GM04504 (cell line): ENCODE results near the gene ARSA.
"Not testable (repeated sequence)": the region's sequence is repeated elsewhere in the genome, so short reads cannot be mapped to it uniquely, and the experiment has no call there.

Source experiments
- DNase-seq: peaks from one replicate; pipeline ENCODE4 v3.0.0-alpha.2; 2012; ENCODE audit warnings: low read depth

Gene ARSA

GRCh38 chr22:50654664-50655063, 26.7 kb upstream of the ARSA start:
- DNase-seq, result not testable (repeated sequence)

- DNase-seq, result no peak
Observed at GRCh38 chr22:50653256-50653655, 25.3 kb upstream of the ARSA start.

- DNase-seq, result not testable (repeated sequence)
Observed at GRCh38 chr22:50643821-50644101, 15.8 kb upstream of the ARSA start.

- DNase-seq, result not testable (repeated sequence)
Observed at GRCh38 chr22:50643021-50643820, 15.3 kb upstream of the ARSA start.

- DNase-seq, result peak; percentile 3
Observed at GRCh38 chr22:50641696-50642607, 14.0 kb upstream of the ARSA start.

GRCh38 chr22:50640857-50641647, 13.1 kb upstream of the ARSA start:
- no peak for DNase-seq

GRCh38 chr22:50640296-50640695, 12.3 kb upstream of the ARSA start:
- not testable (repeated sequence) for DNase-seq

- DNase-seq, result no peak
Observed at GRCh38 chr22:50635591-50635990, 7.6 kb upstream of the ARSA start.

- no peak for DNase-seq
Observed at GRCh38 chr22:50633771-50634170, 5.8 kb upstream of the ARSA start.

GRCh38 chr22:50633086-50633485, 5.1 kb upstream of the ARSA start:
- DNase-seq, result no peak

- DNase-seq, result no peak
Observed at GRCh38 chr22:50630376-50630775, 2.4 kb upstream of the ARSA start.

GRCh38 chr22:50628543-50629134, 687 bp upstream of the ARSA start:
- DNase-seq, result no peak

GRCh38 chr22:50626850-50627641, 906 bp downstream of the ARSA start:
- DNase-seq, result no peak

GRCh38 chr22:50626314-50626849, 1.6 kb downstream of the ARSA start:
- DNase-seq, result no peak

GRCh38 chr22:50625568-50626313, 2.2 kb downstream of the ARSA start:
- DNase-seq, result no peak

- no peak for DNase-seq
Observed at GRCh38 chr22:50625131-50625567, 2.8 kb downstream of the ARSA start.

GRCh38 chr22:50624347-50625130, 3.4 kb downstream of the ARSA start:
- DNase-seq, result no peak

GRCh38 chr22:50622723-50623327, 5.1 kb downstream of the ARSA start:
- DNase-seq, result no peak
